Activated naive CD4-positive, alpha-beta T cell treated with anti-CD3 and anti-CD28 coated beads for 36 hours (primary cell): ENCODE data around the gene ADA. TPM values are rescaled to one million over a fixed set of nuclear protein-coding genes. Genes with fewer than 3 reads are reported as not detected.

ENCODE experiments used
- CTCF ChIA-PET: fragments of 350-600 bp; sonication (Branson Sonifier 250); formaldehyde crosslinking; loops from one replicate; lab custom pipeline; 2021; ENCODE audit warnings: antibody characterized with exemption; lab: Charles Lee
- DNase-seq: peaks from one replicate; pipeline ENCODE4 v3.0.0-alpha.2; 2020
- H3K27ac Mint-ChIP-seq: one replicate; pipeline ENCODE4 v1.8.0; 2021; ENCODE audit warnings: mild to moderate bottlenecking, mixed read lengths
- H3K27me3 Mint-ChIP-seq: one replicate; pipeline ENCODE4 v1.8.0; 2021; ENCODE audit warnings: low read depth, mixed read lengths
- H3K36me3 Mint-ChIP-seq: one replicate; pipeline ENCODE4 v1.8.0; 2021; ENCODE audit warnings: low read depth, mixed read lengths
- H3K4me1 Mint-ChIP-seq: one replicate; pipeline ENCODE4 v1.8.0; 2021; ENCODE audit warnings: low read depth, mixed read lengths
- H3K4me3 Mint-ChIP-seq: one replicate; pipeline ENCODE4 v1.8.0; 2021; ENCODE audit warnings: mild to moderate bottlenecking, moderate library complexity, mixed read lengths
- H3K9me3 Mint-ChIP-seq: one replicate; pipeline ENCODE4 v1.8.0; 2021; ENCODE audit warnings: mixed read lengths
- intact Hi-C: fragments of 100-400 bp; cut with micrococcal nuclease; formaldehyde crosslinking; loops from one replicate; pipeline ENCODE4 v1.15.1; 2023
- total RNA-seq, 2 experiments: library from RNA; stranded (reverse); gene quantifications; one replicate each; pipeline ENCODE4 v1.2.3, GENCODE V29; 2021

ADA gene
- total RNA-seq, 2 experiments from 2014 or later, result 54.6 to 54.9 TPM

GRCh38 chr20:44629542-44629941 lies 22.0 kb downstream of the ADA start:
- H3K27ac Mint-ChIP-seq, result no peak overlapping the region
- no peaks in the 10 kb centered on the region for H3K27me3 Mint-ChIP-seq
- CTCF ChIA-PET, result no interaction called here
- H3K9me3 Mint-ChIP-seq, result no peaks in the 10 kb centered on the region
- intact Hi-C loops, result no loop called here
- peaks cover 21% of the 10 kb centered on the region for H3K36me3 Mint-ChIP-seq
- DNase-seq, result no peak
- H3K4me1 Mint-ChIP-seq, result no peaks in the 10 kb centered on the region
- H3K4me3 Mint-ChIP-seq, result no peak overlapping the region

GRCh38 chr20:44629017-44629385 lies 22.5 kb downstream of the ADA start:
- no peak for DNase-seq
- Mint-ChIP-seq H3K4me3 (no peak overlapping the region), H3K27me3 (no peaks in the 10 kb centered on the region), H3K9me3 (no peaks in the 10 kb centered on the region), H3K27ac (no peak overlapping the region), H3K36me3 (peaks cover 21% of the 10 kb centered on the region), H3K4me1 (no peaks in the 10 kb centered on the region)
- CTCF ChIA-PET, result no interaction called here
- intact Hi-C loops, result no loop called here

- intact Hi-C loops, result no loop called here
- H3K4me3 Mint-ChIP-seq, result no peak overlapping the region
- H3K36me3 Mint-ChIP-seq, result peaks cover 29% of the 10 kb centered on the region
- H3K27ac Mint-ChIP-seq, result peak overlapping the region; percentile 39
- no peaks in the 10 kb centered on the region for H3K27me3 Mint-ChIP-seq
- DNase-seq, result no peak
- H3K4me1 Mint-ChIP-seq, result no peaks in the 10 kb centered on the region
- CTCF ChIA-PET, result interaction anchor here (0.6 kb wide), 1 partner anchor 55 kb away, joined by 3 read pairs; no protein-coding TSS in a partner anchor
- peaks cover 5% of the 10 kb centered on the region for H3K9me3 Mint-ChIP-seq
Measured at GRCh38 chr20:44627364-44628010, 24.0 kb downstream of the ADA start.

GRCh38 chr20:44626278-44626677 lies 25.2 kb downstream of the ADA start:
- no peak for DNase-seq
- Mint-ChIP-seq H3K4me1 (no peaks in the 10 kb centered on the region), H3K27ac (no peak overlapping the region), H3K36me3 (peaks cover 40% of the 10 kb centered on the region), H3K4me3 (no peak overlapping the region), H3K27me3 (no peaks in the 10 kb centered on the region), H3K9me3 (peaks cover 5% of the 10 kb centered on the region)
- intact Hi-C loops, result no loop called here
- CTCF ChIA-PET, result no interaction called here

- CTCF ChIA-PET, result no interaction called here
- intact Hi-C loops, result no loop called here
- DNase-seq, result no peak
Measured at GRCh38 chr20:44625361-44625760, 26.1 kb downstream of the ADA start.

GRCh38 chr20:44624743-44625271 lies 26.7 kb downstream of the ADA start:
- Mint-ChIP-seq H3K27ac (no peak overlapping the region), H3K9me3 (peaks cover 5% of the 10 kb centered on the region), H3K4me3 (no peak overlapping the region), H3K4me1 (no peaks in the 10 kb centered on the region), H3K36me3 (peaks cover 48% of the 10 kb centered on the region), H3K27me3 (no peaks in the 10 kb centered on the region)
- intact Hi-C loops, result no loop called here
- DNase-seq, result no peak
- CTCF ChIA-PET, result no interaction called here

More at GRCh38 chr20:44625361-44625760, 26.1 kb downstream of the ADA start:
- Mint-ChIP-seq H3K4me3 (no peak overlapping the region), H3K27ac (no peak overlapping the region), H3K27me3 (no peaks in the 10 kb centered on the region), H3K36me3 (peaks cover 45% of the 10 kb centered on the region), H3K4me1 (no peaks in the 10 kb centered on the region), H3K9me3 (peaks cover 5% of the 10 kb centered on the region)

GRCh38 chr20:44624152-44624551 lies 27.3 kb downstream of the ADA start:
- Mint-ChIP-seq H3K27ac (no peak overlapping the region), H3K9me3 (peaks cover 5% of the 10 kb centered on the region), H3K27me3 (no peaks in the 10 kb centered on the region), H3K4me3 (no peak overlapping the region), H3K4me1 (no peaks in the 10 kb centered on the region), H3K36me3 (peaks cover 54% of the 10 kb centered on the region)
- CTCF ChIA-PET, result no interaction called here
- intact Hi-C loops, result no loop called here
- no peak for DNase-seq

GRCh38 chr20:44622501-44623270 lies 28.8 kb downstream of the ADA start:
- DNase-seq, result no peak
- H3K9me3 Mint-ChIP-seq, result peaks cover 5% of the 10 kb centered on the region

GRCh38 chr20:44621939-44622338 lies 29.6 kb downstream of the ADA start:
- H3K9me3 Mint-ChIP-seq, result peaks cover 5% of the 10 kb centered on the region
- no peak overlapping the region for H3K4me3 Mint-ChIP-seq
- CTCF ChIA-PET, result no interaction called here
- peaks cover 14% of the 10 kb centered on the region for H3K4me1 Mint-ChIP-seq
- intact Hi-C loops, result no loop called here
- peaks cover 49% of the 10 kb centered on the region for H3K36me3 Mint-ChIP-seq
- DNase-seq, result no peak
- H3K27ac Mint-ChIP-seq, result peak overlapping the region; percentile 2
- no peaks in the 10 kb centered on the region for H3K27me3 Mint-ChIP-seq

More at GRCh38 chr20:44622501-44623270, 28.8 kb downstream of the ADA start:
- CTCF ChIA-PET, result no interaction called here
- Mint-ChIP-seq H3K27ac (no peak overlapping the region), H3K4me3 (no peak overlapping the region), H3K36me3 (peaks cover 52% of the 10 kb centered on the region), H3K27me3 (no peaks in the 10 kb centered on the region), H3K4me1 (peaks cover 12% of the 10 kb centered on the region)
- intact Hi-C loops, result no loop called here

GRCh38 chr20:44621325-44621724 lies 30.2 kb downstream of the ADA start:
- no peak overlapping the region for H3K27ac Mint-ChIP-seq
- CTCF ChIA-PET, result no interaction called here
- intact Hi-C loops, result no loop called here
- no peak for DNase-seq
- H3K27me3 Mint-ChIP-seq, result no peaks in the 10 kb centered on the region
- H3K36me3 Mint-ChIP-seq, result peaks cover 49% of the 10 kb centered on the region
- H3K9me3 Mint-ChIP-seq, result peaks cover 5% of the 10 kb centered on the region
- peaks cover 17% of the 10 kb centered on the region for H3K4me1 Mint-ChIP-seq
- no peak overlapping the region for H3K4me3 Mint-ChIP-seq

- Mint-ChIP-seq H3K27ac (no peak overlapping the region), H3K4me1 (peaks cover 30% of the 10 kb centered on the region), H3K9me3 (peaks cover 5% of the 10 kb centered on the region), H3K4me3 (no peak overlapping the region), H3K36me3 (peaks cover 47% of the 10 kb centered on the region), H3K27me3 (no peaks in the 10 kb centered on the region)
- intact Hi-C loops, result no loop called here
- CTCF ChIA-PET, result interaction anchor here (0.7 kb wide), 1 partner anchor 11 kb away, joined by 3 read pairs; no protein-coding TSS in a partner anchor
- no peak for DNase-seq
Measured at GRCh38 chr20:44620030-44620429, 31.5 kb downstream of the ADA start.

- H3K27me3 Mint-ChIP-seq, result no peaks in the 10 kb centered on the region
- H3K27ac Mint-ChIP-seq, result no peak overlapping the region
- CTCF ChIA-PET, result interaction anchor here (1.0 to 2.1 kb wide), 2 partner anchors 9 to 10 kb away, joined by 5 to 8 read pairs; no protein-coding TSS in a partner anchor
- DNase-seq, result no peak
- peaks cover 5% of the 10 kb centered on the region for H3K9me3 Mint-ChIP-seq
- peaks cover 37% of the 10 kb centered on the region for H3K4me1 Mint-ChIP-seq
- intact Hi-C loops, result loop anchor here (10.0 kb wide), 1 partner anchor 304 kb away; the partner anchor contains the start of gene FITM2
- peaks cover 43% of the 10 kb centered on the region for H3K36me3 Mint-ChIP-seq
- no peak overlapping the region for H3K4me3 Mint-ChIP-seq
Measured at GRCh38 chr20:44619294-44619693, 32.2 kb downstream of the ADA start.
